NCI-H146 (cell line): Measurements from ENCODE around the gene MRAP.
A peak's percentile ranks its signal among the peaks of the same experiment; 100 is the strongest.

Experiments used
- DNase-seq: peaks from one replicate; lab custom pipeline; 2025; lab: John Stamatoyannopoulos, UW

Gene MRAP

GRCh38 chr21:32322676-32323075 lies 24.0 kb downstream of the MRAP start:
- no peak for DNase-seq

GRCh38 chr21:32325706-32326105 lies 27.1 kb downstream of the MRAP start:
- DNase-seq: no peak

DNA sequence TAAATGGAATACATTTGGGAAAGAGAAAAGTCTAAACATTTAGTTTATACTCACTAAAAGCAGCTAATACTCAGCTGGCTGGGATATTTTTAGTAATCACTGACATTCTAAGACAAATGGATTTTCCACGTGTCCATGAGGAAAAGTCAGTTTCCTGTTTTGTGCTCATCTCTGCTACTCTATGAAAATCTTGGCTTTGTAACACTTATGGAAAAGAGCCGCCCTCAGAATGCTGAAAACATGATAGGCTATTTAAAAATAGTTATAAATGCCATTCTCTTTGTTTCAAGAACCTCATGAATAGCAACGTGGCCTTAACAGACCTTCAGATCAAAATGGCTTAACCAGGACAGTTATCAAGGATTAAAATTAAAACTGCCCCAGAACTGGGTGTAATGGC lies 29.9 kb downstream of the MRAP start:
- no peak for DNase-seq

GRCh38 chr21:32329331-32329730 lies 30.7 kb downstream of the MRAP start:
- no peak for DNase-seq

DNA sequence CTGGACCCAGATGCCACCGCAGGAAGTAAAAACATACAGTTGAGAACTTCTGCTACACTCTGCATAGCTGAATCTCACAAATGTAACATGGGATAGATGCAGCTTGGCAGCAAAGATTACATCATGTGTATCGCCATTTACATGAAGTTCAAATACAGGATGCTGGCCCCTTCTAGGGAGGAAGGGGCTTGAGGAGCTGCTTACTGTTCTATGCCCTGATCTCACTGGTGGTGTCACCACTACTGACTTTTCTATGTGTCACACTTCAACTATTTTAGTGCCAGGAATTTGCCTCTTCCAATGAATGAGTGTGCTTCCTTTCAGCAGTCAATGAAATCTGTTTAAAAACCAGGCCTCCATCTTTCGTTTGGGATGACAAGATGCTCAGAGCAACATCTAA lies 31.1 kb downstream of the MRAP start:
- no peak for DNase-seq

DNA sequence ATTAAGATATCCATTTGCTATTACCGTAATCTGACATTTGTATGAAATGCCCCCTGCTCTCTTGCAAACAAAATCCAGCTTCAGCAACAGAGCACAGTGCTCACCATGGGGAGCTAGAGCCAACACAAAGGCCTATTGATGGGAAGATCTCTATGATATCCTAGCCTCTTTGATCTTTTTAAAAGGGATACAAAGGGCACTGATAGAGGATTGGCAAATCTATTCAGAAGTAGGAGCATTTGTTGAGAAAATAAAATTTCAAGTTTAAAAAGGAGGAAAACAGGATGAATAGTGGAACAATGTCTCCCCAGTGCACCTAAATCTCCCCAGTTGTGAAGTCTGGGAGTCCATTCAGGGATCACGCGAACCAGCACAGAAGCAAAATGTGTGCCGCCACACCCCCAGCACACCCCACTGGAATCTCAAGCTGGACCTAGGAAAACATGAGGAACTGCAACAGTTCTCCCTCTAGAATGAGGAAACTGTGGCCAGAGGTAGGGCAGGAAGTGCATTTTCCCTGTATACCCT lies 32.2 kb downstream of the MRAP start:
- peak; percentile 88 for DNase-seq

DNA sequence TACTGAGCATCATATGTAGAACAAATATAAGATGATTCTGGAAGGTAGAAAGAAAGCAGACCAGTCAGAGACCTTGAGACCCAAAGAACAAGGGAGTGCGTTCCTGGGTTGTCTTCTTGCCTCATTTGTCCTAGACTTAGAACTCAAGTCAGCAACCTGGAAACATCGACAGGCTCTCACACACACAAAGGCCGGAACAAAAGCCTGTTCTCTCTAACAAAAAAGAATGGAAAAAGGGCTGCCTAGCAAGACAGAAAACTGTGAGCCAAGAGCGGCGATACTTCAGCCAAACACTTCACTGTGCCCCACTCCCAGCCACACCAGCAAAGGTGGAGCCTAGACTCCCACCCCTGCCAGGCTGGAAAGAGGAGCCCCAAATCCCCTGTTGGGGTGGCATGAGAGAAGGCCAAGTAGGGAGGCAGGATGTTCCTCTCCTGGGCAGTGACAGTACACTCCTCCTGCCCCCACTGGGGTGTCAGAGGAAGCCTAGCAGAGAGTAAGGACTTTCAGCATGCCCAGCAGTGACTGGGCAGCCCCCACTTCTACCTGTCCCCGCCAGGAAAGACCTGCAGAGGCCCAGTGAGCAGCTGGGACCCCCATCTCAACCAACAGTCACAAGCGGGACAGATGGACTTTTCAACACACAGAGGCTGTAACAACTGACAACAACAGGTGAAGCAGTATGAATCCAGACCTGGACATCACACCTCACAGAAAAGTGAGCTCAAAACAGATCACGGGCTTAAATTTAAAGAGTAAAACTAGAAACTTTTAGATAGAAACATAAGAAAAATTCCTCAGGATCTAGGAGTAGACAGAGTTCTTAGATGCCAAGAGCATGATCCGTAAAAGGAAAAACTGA lies 33.0 kb downstream of the MRAP start:
- no peak for DNase-seq

- DNase-seq: no peak
These were observed 33.9 kb downstream of the MRAP start for GRCh38 chr21:32332463-32332951.

DNA sequence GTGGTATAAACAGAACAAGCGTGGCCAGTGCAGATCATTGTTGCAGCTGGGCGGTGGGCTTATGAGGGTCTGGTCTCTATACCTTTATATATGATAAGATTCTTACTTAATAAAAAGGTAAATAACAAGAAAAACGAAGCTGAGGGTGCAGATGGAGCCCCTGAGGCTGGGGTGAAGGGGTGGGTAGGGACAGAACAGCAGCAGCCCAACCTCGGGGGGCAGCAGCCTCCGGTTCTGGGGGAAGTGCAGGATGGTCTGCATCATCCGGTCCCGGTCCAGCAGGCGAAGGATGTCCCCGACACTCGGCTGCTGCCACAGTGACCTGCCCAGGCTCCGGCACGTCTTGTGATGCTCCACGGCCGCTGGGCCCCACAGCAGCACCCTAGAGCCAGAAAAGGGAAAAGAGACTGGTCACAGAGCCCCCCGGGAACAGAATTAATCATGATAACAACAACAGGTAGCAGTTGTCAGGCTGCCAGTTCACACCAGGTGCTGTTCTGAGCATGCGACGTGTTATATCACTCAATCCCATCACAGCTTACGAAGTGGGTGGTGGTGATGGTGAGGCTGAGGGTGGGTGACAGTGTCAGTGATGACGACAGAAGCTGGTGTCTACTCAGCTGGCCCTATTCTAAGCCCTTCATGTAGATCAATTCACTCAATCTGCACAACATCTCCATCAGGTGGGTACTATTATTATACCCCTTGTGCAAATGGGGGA lies 35.5 kb downstream of the MRAP start:
- DNase-seq: no peak

- DNase-seq: no peak
These were observed 36.4 kb downstream of the MRAP start for GRCh38 chr21:32334980-32335531.

DNA sequence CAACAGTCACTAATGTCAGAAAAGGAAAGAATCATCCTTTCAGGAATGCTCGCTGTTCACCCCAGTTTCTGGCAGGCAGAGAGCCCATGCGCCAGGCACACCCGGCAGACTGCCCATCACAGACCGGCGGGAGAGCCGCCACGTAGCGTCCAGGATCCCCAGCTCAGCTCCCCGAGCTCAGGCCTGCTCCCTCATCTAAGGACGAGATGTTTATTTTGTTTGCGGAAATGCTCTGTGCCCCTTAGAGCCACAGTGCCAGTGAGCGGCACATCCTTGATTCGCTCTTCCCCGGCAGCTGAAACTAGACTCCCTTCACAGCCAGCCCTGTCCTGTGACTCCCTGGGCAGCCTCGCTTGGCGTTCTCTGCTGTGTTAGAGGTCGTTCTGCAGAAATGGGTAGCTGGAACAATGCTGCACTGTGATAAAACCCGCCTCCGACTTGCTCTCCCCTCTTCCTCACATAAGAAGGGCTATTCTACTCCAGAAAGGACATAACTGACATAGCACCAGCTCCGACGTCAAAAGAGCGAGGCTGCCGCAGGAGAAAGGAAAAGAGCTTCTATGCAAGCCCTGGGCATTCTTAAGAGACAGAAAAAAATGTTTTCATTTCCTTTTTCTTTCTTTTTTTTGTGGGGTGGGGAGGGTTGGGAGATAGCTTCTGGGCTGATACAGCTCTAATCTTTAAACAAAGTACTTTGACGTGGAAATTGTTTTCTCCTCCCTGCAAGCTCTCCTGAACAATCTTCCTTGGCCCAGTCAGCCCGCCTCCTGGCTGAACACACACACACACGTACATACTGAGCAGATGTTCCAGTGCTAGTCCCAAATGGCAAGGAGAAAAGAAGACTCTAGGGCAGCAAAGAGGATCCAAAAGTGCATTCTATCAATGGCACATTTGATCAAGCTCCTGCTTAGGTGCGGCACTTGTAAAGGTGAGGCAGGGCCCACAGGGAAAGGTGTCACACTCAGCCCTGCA lies 37.2 kb downstream of the MRAP start:
- DNase-seq: no peak

DNA sequence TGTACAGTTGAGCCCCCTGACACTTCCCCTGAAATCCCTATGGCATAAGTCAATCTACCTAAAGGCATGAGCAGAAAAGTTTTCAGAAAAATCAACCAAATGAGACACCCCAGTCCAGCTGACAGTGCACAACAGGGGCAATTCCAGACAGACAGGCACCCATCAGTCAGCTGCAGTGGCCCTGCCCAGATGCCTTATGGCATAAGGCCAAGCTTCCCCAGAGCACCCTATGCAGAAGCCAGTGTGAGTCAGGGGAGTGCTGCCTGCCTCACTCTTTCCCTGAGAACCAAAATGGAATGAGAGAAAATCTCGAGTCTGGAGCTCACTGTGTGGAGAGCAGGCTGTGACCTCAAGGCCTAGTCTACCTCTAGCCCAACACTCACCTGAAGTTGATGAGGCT lies 38.1 kb downstream of the MRAP start:
- no peak for DNase-seq

GRCh38 chr21:32337206-32337605 lies 38.6 kb downstream of the MRAP start:
- no peak for DNase-seq

DNA sequence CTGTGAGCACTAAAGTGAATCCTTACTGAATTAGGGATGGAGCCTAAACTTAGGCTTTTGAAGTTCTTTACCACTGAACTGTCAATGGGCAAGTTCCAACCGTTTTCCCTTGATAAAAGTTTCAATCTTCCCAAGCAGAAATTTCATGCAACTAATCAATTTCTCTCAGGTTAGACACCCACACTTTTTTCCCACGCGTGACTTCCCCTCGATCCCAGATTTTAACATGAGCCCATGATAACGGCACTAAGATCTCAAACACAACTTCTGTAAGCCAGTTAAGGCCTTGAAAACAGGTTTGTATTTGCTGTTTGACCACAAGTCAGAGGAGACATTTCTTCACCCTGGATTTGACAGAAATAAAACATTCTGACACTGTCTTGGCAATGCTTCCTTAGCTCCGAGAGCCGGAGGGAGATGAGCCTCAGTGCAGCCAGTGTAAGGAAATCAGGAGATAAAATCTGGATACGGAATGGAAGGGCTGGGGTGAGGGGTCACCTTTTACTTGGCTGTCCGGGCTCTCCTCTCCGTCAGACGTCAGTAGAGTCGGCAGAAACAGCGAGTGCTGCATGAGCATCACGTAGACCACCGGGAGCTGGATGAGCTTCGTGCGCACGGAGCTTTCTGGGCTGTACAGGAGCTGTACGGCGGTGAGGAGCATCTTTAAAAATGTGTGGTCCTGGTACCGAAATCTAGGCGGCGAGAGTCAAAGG lies 39.7 kb downstream of the MRAP start:
- DNase-seq: no peak

GRCh38 chr21:32340863-32341848 lies 42.5 kb downstream of the MRAP start:
- DNase-seq: no peak

DNA sequence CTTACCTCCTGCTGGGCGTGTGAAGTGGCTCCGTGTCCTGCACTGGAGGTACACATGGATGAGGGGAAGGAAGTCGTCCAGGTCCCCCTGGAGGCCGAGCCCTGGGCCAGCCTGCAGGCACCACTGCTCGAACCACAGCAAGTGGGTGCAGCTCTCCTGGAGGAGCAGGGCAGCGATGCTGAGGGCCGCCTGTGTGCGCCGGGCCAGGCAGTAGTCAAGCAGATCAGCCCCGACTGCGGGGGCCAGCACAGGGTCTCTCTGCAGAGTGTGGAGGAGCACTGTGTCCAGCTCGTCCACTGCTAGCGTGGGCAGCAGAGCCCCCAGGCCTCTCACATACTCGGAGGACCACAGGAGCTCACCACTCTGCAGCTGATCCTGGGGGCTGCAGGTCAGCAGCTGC lies 48.3 kb downstream of the MRAP start:
- no peak for DNase-seq

GRCh38 chr21:32347351-32347750 lies 48.7 kb downstream of the MRAP start:
- no peak for DNase-seq

GRCh38 chr21:32347977-32348376 lies 49.3 kb downstream of the MRAP start:
- no peak for DNase-seq

- peak; percentile 28 for DNase-seq
These were observed 50.1 kb downstream of the MRAP start for GRCh38 chr21:32348604-32349332.
